ENCODE data around the gene NKX6-2. TPM values are rescaled to one million over a fixed set of nuclear protein-coding genes. Genes with fewer than 3 reads are reported as not detected.

NKX6-2 gene
- total and polyA plus RNA-seq, 10 of the 15 experiments (the other 5 are each of a cell fraction or from before 2014, with no cell fraction given): 0.45 to 1.8 TPM; not detected in 8

GRCh38 chr10:132776821-132777220, 9.1 kb downstream of the NKX6-2 start:
- intact Hi-C loops (cut with micrococcal nuclease; ENCODE audit: unreplicated experiment): no loop called here
- WGBS (ENCODE audit: insufficient coverage, insufficient replicate concordance, low lambda C conversion rate, missing lambda C conversion rate): 87% methylated on average over 17 of the region's 18 CpGs
- H2AFZ ChIP-seq (ENCODE audit: control insufficient read depth, low read depth, low read length): no peak overlapping the region
- DNase-seq (ENCODE audit: low read depth, low spot score) (no peak), FAIRE-seq (no peak), ATAC-seq (no peak)
- no peaks in the 10 kb centered on the region for H3K27me3 ChIP-seq (replicated peaks in 1 of 2; ENCODE audit: control insufficient read depth in 2 of 2, insufficient read depth in 2 of 2, low read length in 1 of 2)
- H3K36me3 ChIP-seq (ENCODE audit: control insufficient read depth in 2 of 2, insufficient read depth in 2 of 2, low read length in 1 of 2): no peaks in the 10 kb centered on the region; a peak in 1 of 4 replicates
- H3K79me2 ChIP-seq (ENCODE audit: control insufficient read depth, insufficient read depth, low read length): no peaks in the 10 kb centered on the region
- no TSS peak for BruUV-seq (replicated peaks)
- RAD21 ChIA-PET (ENCODE audit: unreplicated experiment): no interaction called here
- TF ChIP-seq YBX1 (IDR thresholded peaks at IDR 0.05) (no peak), STAT1 (conservative IDR thresholded peaks at IDR 0.05) (no peak)
- H3K9me3 ChIP-seq (replicated peaks; ENCODE audit: control insufficient read depth, insufficient read depth, low read length): no peaks in the 10 kb centered on the region
- POLR2A ChIA-PET: no interaction called here
- no peaks in the 10 kb centered on the region for H3K4me1 ChIP-seq (ENCODE audit: control insufficient read depth, insufficient read depth, low read length)
- H3K4me3 ChIP-seq: no peak overlapping the region
- in situ Hi-C loops (cut with MboI): no loop called here
- SMC1A ChIA-PET (ENCODE audit: uncharacterized antibody, unreplicated experiment): no interaction called here
- H3K27ac ChIP-seq (ENCODE audit: control insufficient read depth, insufficient read depth): no peak overlapping the region
- H3K9ac ChIP-seq (ENCODE audit: control insufficient read depth, insufficient read depth, low read length): no peak overlapping the region
- no peak overlapping the region for H3K4me2 ChIP-seq (ENCODE audit: control insufficient read depth, insufficient read depth)
- no peaks in the 10 kb centered on the region for H4K20me1 ChIP-seq (ENCODE audit: control insufficient read depth, insufficient read depth)
- CTCF ChIA-PET: no interaction called here

- ChIA-PET SMC1A (ENCODE audit: uncharacterized antibody, unreplicated experiment) (no interaction called here), CTCF (no interaction called here), POLR2A (no interaction called here), RAD21 (ENCODE audit: unreplicated experiment) (no interaction called here)
- no peak for TF ChIP-seq RELA (IDR thresholded peaks at IDR 0.05; ENCODE audit: borderline replicate concordance, partially characterized antibody)
- TF ChIP-seq IKZF1 (conservative IDR thresholded peaks at IDR 0.05): no peak
- TF ChIP-seq PAX5 (IDR thresholded peaks at IDR 0.05; ENCODE audit: borderline replicate concordance, low read depth, low read length): no peak
- no peak for TF ChIP-seq USF2 (IDR thresholded peaks at IDR 0.05; ENCODE audit: borderline replicate concordance, low read depth, low read length)
- no peak for TF ChIP-seq HCFC1 (IDR thresholded peaks at IDR 0.05; ENCODE audit: low read length)
- TF ChIP-seq RAD51 (IDR thresholded peaks at IDR 0.05): no peak
- no peak for TF ChIP-seq YBX1 (IDR thresholded peaks at IDR 0.05)
- no peak for TF ChIP-seq NR2F1 (conservative IDR thresholded peaks at IDR 0.05)
- no peak for TF ChIP-seq SMARCA5 (IDR thresholded peaks at IDR 0.05)
- no peak for TF ChIP-seq SIN3A (IDR thresholded peaks at IDR 0.05; ENCODE audit: low read depth, low read length)
- TF ChIP-seq PKNOX1 (IDR thresholded peaks at IDR 0.05): no peak
- no peak for TF ChIP-seq NR2C1 (IDR thresholded peaks at IDR 0.05)
- no peak for TF ChIP-seq MAX (IDR thresholded peaks at IDR 0.05; ENCODE audit: low read depth, low read length)
- WGBS (ENCODE audit: insufficient coverage, insufficient replicate concordance, low lambda C conversion rate, missing lambda C conversion rate): 76% methylated on average over 18 of the region's 18 CpGs
- BruUV-seq (replicated peaks): no TSS peak
- in situ Hi-C loops (cut with MboI) (no loop called here), intact Hi-C loops (cut with micrococcal nuclease; ENCODE audit: unreplicated experiment) (no loop called here)
- DNase-seq (ENCODE audit: low read depth, low spot score) (no peak), ATAC-seq (no peak), FAIRE-seq (no peak)
- no peak overlapping the region for H3K27ac ChIP-seq (ENCODE audit: control insufficient read depth, insufficient read depth)
- H2AFZ ChIP-seq (ENCODE audit: control insufficient read depth, low read depth, low read length): no peak overlapping the region
- H3K9ac ChIP-seq (ENCODE audit: control insufficient read depth, insufficient read depth, low read length): no peak overlapping the region
- H4K20me1 ChIP-seq (ENCODE audit: control insufficient read depth, insufficient read depth): no peaks in the 10 kb centered on the region
- no peaks in the 10 kb centered on the region for H3K79me2 ChIP-seq (ENCODE audit: control insufficient read depth, insufficient read depth, low read length)
- H3K9me3 ChIP-seq (replicated peaks; ENCODE audit: control insufficient read depth, insufficient read depth, low read length): no peaks in the 10 kb centered on the region; the same call in 2 of the 3 replicates
- no peaks in the 10 kb centered on the region for H3K4me1 ChIP-seq (ENCODE audit: control insufficient read depth, insufficient read depth, low read length)
- no peak overlapping the region for H3K4me2 ChIP-seq (ENCODE audit: control insufficient read depth, insufficient read depth)
- no peaks in the 10 kb centered on the region; a peak in 1 of 4 replicates for H3K36me3 ChIP-seq (ENCODE audit: control insufficient read depth in 2 of 2, insufficient read depth in 2 of 2, low read length in 1 of 2)
- no peaks in the 10 kb centered on the region for H3K27me3 ChIP-seq (replicated peaks in 1 of 2; ENCODE audit: control insufficient read depth in 2 of 2, insufficient read depth in 2 of 2, low read length in 1 of 2)
- no peak overlapping the region for H3K4me3 ChIP-seq
These were observed 9.8 kb downstream of the NKX6-2 start for GRCh38 chr10:132776186-132776585.

All from GM12878 (cell line).